Left ventricle myocardium inferior (tissue), 1 donor: ENCODE results near the gene CRIP2. TPM values are rescaled to one million over a fixed set of nuclear protein-coding genes. Genes with fewer than 3 reads are reported as not detected.
A peak's percentile ranks its signal among the peaks of the same experiment; 100 is the strongest.

Experiments
- DNase-seq: peaks from one replicate; pipeline ENCODE4 v3.0.0-alpha.2; 2020
- H3K27ac ChIP-seq: fragments of 200-600 bp; replicated peaks from 2 replicates; pipeline ENCODE4 v1.8.0; 2021
- H3K27me3 ChIP-seq: fragments of 200-600 bp; 2 replicates; pipeline ENCODE4 v1.8.0; 2021; ENCODE audit warnings: low read depth
- H3K36me3 ChIP-seq: fragments of 200-600 bp; 2 replicates; pipeline ENCODE4 v1.8.0; 2021
- H3K4me1 ChIP-seq: fragments of 200-600 bp; 2 replicates; pipeline ENCODE4 v1.8.0; 2021
- H3K4me3 ChIP-seq: fragments of 200-600 bp; 2 replicates; pipeline ENCODE4 v1.8.0; 2021; ENCODE audit warnings: mild to moderate bottlenecking, moderate library complexity
- H3K9me3 ChIP-seq: fragments of 200-600 bp; replicated peaks from 2 replicates; pipeline ENCODE4 v1.8.0; 2021
- intact Hi-C: fragments of 100-400 bp; cut with micrococcal nuclease; formaldehyde crosslinking; loops from one replicate; pipeline ENCODE4 v1.11.0; 2022
- total RNA-seq: library from RNA; stranded (reverse); fragmentation: NEBNext Ultra II Directional; extraction: Animal tissue kit (Norgen Biotek cat#: 25700); gene quantifications from one replicate; pipeline ENCODE4 v1.2.1, GENCODE V29; 2021
- TF ChIP-seq, protein P1 (sequence below): fragments of 200-600 bp; IDR thresholded peaks from 2 replicates; pipeline ENCODE4 v1.8.0; 2021; ENCODE audit warnings: antibody characterized with exemption, mild to moderate bottlenecking, borderline replicate concordance
- donor health status: DM: no; HTN: yes; CAD: no; lungs with severe emphysema.

The CRIP2 gene
- total RNA-seq, 1 donor from 2014 or later = 1,068 TPM

DNA sequence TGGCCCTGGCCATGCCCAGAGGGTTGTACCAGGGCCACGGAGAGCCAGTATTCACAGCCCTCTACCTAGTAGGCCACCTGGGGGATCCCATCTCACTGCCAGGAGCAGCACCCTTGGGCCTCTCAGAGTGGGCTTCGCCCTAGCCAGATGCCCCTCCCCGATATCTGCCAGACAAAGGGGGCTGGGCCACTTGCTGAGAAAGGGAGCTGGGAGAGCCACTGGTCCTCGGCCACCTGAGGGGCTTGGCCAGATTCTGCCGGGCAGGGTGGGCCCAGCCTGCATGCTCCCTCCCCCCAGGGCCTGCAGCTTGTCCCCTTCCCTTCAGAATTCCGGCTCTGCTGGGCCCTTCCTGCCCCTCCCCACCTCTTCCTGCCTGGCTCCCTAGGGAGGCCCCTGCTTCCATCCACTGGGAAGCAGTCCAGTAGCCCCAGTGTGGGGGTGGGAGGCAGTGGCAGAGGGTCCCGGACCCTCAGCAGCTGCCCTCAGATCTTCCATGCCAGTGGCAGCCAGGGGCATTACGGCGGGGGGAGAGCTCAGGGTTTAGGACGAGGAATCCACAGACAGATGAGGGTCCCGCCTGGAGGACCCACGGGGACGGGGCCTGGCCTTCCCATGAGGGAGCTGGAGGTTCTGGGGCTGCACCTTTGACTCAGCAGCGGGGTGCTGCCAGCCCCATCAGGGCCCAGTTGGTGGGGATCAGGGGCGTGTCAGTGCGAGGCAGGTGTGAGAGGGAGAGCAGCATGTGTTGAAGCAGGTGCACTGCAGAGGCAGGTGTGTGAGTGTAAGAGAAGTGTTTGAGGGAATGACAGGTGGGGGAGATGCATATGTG lies 2.4 kb downstream of the CRIP2 start:
- Histone ChIP-seq H3K27ac (peak overlapping the region; percentile 100), H3K4me3 (peak overlapping the region; percentile 92), H3K9me3 (no peaks in the 10 kb centered on the region), H3K36me3 (peaks cover 18% of the 10 kb centered on the region), H3K27me3 (no peaks in the 10 kb centered on the region), H3K4me1 (peaks cover 91% of the 10 kb centered on the region)
- intact Hi-C loops = no loop called here
- DNase-seq = peak; percentile 30
- TF ChIP-seq, protein P1, sequence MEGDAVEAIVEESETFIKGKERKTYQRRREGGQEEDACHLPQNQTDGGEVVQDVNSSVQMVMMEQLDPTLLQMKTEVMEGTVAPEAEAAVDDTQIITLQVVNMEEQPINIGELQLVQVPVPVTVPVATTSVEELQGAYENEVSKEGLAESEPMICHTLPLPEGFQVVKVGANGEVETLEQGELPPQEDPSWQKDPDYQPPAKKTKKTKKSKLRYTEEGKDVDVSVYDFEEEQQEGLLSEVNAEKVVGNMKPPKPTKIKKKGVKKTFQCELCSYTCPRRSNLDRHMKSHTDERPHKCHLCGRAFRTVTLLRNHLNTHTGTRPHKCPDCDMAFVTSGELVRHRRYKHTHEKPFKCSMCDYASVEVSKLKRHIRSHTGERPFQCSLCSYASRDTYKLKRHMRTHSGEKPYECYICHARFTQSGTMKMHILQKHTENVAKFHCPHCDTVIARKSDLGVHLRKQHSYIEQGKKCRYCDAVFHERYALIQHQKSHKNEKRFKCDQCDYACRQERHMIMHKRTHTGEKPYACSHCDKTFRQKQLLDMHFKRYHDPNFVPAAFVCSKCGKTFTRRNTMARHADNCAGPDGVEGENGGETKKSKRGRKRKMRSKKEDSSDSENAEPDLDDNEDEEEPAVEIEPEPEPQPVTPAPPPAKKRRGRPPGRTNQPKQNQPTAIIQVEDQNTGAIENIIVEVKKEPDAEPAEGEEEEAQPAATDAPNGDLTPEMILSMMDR = no peak

GRCh38 chr14:105477660-105478397 lies 3.2 kb downstream of the CRIP2 start:
- peaks cover 18% of the 10 kb centered on the region for H3K36me3 ChIP-seq
- no peaks in the 10 kb centered on the region for H3K9me3 ChIP-seq
- no peaks in the 10 kb centered on the region for H3K27me3 ChIP-seq
- intact Hi-C loops = no loop called here
- peaks cover 91% of the 10 kb centered on the region for H3K4me1 ChIP-seq
- peak overlapping the region; percentile 100 for H3K27ac ChIP-seq
- H3K4me3 ChIP-seq = peak overlapping the region; percentile 92
- TF ChIP-seq, protein P1 = no peak
- DNase-seq = peak; percentile 22

DNA sequence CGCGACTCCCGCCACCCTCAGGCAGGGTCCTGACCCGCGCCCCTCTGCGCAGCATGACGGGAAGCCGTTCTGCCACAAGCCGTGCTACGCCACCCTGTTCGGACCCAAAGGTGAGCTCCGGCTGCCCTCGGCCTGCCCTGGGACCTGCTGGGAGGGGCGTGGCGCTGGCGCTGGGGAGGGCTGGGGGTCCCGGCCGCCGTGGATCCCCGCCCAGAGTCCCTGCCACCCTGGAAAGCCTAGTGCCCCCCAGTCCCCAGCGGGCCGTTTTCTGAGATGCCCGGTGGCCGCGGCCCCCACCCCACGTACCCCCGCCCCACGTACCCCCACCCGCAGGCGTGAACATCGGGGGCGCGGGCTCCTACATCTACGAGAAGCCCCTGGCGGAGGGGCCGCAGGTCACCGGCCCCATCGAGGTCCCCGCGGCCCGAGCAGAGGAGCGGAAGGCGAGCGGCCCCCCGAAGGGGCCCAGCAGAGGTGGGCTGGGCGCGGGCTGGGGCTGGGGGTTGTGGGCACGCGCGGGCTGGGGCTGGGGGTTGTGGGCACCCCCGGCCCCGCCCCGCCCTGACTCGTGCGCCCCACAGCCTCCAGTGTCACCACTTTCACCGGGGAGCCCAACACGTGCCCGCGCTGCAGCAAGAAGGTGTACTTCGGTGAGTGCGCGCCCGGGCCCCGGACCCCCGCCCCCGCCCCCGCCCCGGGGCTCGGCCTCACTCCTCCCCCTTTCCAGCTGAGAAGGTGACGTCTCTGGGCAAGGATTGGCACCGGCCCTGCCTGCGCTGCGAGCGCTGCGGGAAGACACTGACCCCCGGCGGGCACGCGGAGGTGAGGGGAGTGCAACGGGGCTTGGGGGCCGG lies 4.0 kb downstream of the CRIP2 start:
- intact Hi-C loops = no loop called here
- H3K4me1 ChIP-seq = peaks cover 91% of the 10 kb centered on the region
- H3K27ac ChIP-seq = peak overlapping the region; percentile 100
- TF ChIP-seq, protein P1 = no peak
- no peaks in the 10 kb centered on the region for H3K27me3 ChIP-seq
- H3K36me3 ChIP-seq = peaks cover 18% of the 10 kb centered on the region
- no peaks in the 10 kb centered on the region for H3K9me3 ChIP-seq
- H3K4me3 ChIP-seq = peak overlapping the region; percentile 9
- no peak for DNase-seq

DNA sequence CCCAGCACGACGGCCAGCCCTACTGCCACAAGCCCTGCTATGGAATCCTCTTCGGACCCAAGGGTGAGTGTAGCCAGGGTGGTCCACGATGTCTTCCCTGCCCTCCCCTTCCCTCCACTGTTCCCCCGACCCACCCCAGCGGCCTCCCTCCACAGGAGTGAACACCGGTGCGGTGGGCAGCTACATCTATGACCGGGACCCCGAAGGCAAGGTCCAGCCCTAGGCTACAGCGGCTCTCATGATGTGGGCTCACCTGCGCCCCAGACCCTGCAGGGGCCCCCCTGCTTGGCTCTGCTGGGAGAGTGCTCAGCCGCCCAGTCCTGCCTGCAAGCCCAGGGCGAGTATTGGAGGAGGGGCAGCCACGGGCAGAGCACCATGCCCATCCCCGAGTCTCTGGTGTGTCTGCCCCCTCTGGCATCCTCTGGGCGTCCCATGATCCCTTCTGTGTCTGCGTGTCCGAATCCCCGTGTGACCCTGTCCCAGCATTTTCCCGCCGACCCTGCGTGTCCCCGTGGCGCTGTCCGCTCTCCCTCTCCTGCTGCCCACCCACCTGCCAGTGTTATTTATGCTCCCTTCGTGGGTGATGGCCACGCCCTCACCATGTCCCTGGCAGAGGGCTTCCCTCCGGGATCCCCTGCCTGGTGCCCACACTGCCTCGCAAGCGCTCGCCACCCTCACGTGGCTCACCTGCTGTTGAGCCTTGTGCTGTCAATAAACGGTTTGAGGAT lies 5.0 kb downstream of the CRIP2 start:
- TF ChIP-seq, protein P1 = no peak
- no peak for DNase-seq
- Histone ChIP-seq H3K27ac (peak overlapping the region; percentile 100), H3K27me3 (no peaks in the 10 kb centered on the region), H3K9me3 (no peaks in the 10 kb centered on the region), H3K36me3 (peaks cover 18% of the 10 kb centered on the region), H3K4me1 (peaks cover 97% of the 10 kb centered on the region), H3K4me3 (no peak overlapping the region)
- intact Hi-C loops = no loop called here
